Right renal cortex interstitium (tissue), 3 donors: ENCODE data around the gene STT3B. TPM values are rescaled to one million over a fixed set of nuclear protein-coding genes. Genes with fewer than 3 reads are reported as not detected.
"Not testable (repeated sequence)": the region's sequence is repeated elsewhere in the genome, so short reads cannot be mapped to it uniquely, and the experiment has no call there.

Experiments
- DNase-seq, 3 donors: peaks; one replicate each; pipeline ENCODE4 v3.0.0-alpha.2; 2013; ENCODE audit warnings: low read depth in 3 of 3, low spot score in 2 of 3
- polyA plus RNA-seq, 3 donors: library from polyadenylated mRNA; unstranded; fragments of 120-200 nt; gene quantifications; one replicate each; pipeline ENCODE4 v1.2.1, GENCODE V29; 2013; ENCODE audit not compliant: insufficient read length in 3 of 3

The STT3B gene
- 100 to 1,000 TPM; 198 to 208 (median 206) TPM for polyA plus RNA-seq

- peak in 1 of 3 donors; percentile 68 for DNase-seq
Measured at GRCh38 chr3:31532587-31533168, at the start of gene STT3B. TSS of gene STT3B (plus strand) at chr3:31532925. CDS start at chr3:31532999, 74 bp downstream.

DNA sequence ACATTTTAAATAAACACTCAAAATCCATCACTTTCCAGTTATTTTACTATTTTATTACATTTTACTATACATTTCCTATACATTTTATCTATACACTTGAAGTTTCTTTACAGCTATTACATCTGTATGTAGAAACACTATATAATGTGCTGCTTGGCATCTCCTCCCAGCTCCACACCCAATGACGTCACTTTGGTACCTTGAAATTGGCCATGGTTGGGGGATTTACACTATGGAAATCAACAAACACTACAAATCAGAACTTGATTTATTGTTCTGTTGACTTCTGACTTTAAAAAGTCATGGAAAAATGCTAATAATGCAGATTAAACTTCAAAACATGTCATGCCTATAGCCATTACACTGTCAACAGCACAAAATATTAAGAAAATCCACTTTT, 48.9 kb upstream of the STT3B start:
- no peak for DNase-seq

GRCh38 chr3:31485196-31485595, 47.5 kb upstream of the STT3B start:
- DNase-seq, result no peak

- no peak for DNase-seq
Measured at GRCh38 chr3:31486865-31487533, 45.7 kb upstream of the STT3B start.

DNA sequence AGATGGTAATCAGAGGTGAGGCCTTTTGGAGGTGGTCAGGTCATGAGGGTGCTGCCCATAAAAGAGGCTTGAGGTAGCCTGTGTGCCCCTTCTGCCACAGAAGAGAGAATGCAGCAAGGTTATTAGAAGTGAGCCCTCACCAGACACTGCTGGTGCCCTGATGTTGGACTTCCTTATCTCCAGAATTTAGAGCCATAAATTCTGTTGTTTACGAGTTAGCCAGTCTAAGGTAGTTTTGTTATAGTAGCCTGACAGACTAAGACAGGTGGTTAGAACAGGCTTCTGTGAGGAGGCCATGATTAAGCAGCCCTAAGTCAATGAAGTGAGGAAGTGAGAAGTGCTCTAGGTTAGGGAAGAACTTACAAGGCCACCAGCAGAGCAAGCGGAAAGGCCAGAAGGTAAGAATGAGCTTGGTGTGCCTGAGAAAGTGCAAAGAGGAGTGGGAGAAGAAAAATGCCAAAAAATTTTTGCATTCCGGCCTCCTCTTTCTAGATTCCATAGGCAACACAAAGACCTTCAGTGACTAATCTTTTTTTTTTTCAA, 44.2 kb upstream of the STT3B start:
- DNase-seq, result no peak

GRCh38 chr3:31490502-31490901, 42.2 kb upstream of the STT3B start:
- no peak for DNase-seq

DNA sequence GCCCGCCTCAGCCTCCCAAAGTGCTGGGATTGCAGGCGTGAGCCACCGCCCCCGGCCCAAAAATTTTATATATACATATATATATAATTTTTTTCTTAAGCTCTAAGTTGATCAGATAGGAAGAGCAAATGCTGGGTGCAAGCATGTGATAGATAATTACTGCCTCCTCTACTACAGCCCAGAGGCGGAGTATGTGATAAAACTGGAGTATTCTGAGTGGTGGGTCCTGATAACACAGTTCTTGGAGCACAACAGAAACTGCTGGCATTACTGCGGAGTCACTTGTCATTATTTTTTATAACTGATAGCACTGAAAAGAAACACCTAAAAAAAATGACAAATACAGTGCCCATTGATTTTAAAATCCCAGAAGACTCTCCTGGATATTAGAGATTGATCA, 41.1 kb upstream of the STT3B start:
- no peak for DNase-seq

- DNase-seq, result no peak
Measured at GRCh38 chr3:31493149-31493548, 39.6 kb upstream of the STT3B start.

DNA sequence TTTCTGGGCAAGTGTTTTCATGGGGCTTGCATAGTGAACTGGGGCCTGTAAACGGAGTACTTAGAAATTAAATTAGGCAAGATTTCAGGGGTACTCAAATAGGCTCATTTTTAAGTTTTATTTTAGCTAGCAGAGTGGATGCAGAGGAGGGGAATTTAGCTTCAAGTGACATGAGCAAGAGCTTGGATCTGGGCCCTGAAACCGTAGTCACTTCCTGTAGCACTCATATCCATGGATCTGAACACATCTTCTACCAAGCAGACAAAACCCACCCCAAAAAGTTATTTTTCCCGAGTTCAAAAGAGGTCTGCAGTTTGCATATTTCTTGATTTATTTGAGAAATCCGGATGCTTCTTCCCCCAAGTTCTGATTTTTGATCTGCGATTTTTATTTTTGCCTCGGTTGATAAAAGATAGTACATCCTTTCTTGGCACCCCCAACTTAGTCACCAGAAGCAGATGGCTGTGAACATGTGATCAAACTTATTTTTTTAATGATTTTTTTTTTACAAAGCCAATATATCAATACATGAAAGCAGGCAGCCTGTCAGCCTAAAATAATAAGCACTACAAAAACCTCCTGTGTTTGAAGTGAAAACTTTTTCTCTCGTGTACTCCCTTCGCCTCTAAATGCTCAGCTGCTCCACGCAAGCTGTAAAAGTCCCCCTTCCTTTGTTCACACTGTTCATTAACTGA, 36.6 kb upstream of the STT3B start:
- DNase-seq, result no peak

GRCh38 chr3:31498791-31499190, 33.9 kb upstream of the STT3B start:
- DNase-seq, result no peak

- no peak for DNase-seq
Measured at GRCh38 chr3:31499281-31499680, 33.4 kb upstream of the STT3B start.

- no peak for DNase-seq
Measured at GRCh38 chr3:31502803-31503221, 29.9 kb upstream of the STT3B start.

DNA sequence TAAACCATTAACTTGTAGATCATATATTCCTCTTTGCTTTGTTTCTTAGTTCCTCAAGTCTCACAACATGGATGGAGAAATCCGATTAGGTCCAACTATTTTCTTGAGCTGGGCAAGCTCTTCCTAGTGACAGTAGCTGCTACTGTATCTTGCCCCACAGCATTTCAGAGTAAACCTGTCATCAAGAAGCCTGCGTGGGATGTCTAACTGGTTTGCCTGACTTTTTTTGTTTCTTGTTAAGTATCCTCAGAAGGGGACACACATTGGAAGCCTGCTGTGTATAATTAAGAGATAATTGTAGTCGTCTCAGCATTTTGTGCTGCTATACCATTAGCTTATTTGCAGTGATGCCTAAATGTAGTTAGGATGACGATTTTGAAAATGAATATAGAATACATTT, 29.3 kb upstream of the STT3B start:
- DNase-seq, result no peak

GRCh38 chr3:31504230-31504629, 28.5 kb upstream of the STT3B start:
- DNase-seq, result no peak

- no peak for DNase-seq
Measured at GRCh38 chr3:31505371-31506048, 27.2 kb upstream of the STT3B start.

DNA sequence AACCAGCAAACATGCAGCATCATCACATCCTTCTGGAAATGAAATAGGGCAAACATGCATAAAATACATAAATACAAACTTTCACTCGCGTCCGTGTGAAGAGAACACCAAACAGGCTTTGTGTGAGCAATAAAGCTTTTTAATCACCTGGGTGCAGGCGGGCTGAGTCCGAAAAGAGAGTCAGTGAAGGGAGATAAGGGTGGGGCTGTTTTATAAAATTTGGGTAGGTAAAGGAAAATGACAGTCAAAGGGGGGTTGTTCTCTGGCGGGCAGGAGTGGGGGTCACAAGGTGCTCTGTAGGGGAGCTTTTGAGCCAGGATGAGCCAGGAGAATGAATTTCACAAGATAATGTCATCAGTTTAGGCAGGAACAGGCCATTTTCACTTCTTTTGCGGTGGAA, 26.2 kb upstream of the STT3B start:
- DNase-seq, result not testable (repeated sequence)

- no peak for DNase-seq
Measured at GRCh38 chr3:31508452-31509146, 24.1 kb upstream of the STT3B start.

DNA sequence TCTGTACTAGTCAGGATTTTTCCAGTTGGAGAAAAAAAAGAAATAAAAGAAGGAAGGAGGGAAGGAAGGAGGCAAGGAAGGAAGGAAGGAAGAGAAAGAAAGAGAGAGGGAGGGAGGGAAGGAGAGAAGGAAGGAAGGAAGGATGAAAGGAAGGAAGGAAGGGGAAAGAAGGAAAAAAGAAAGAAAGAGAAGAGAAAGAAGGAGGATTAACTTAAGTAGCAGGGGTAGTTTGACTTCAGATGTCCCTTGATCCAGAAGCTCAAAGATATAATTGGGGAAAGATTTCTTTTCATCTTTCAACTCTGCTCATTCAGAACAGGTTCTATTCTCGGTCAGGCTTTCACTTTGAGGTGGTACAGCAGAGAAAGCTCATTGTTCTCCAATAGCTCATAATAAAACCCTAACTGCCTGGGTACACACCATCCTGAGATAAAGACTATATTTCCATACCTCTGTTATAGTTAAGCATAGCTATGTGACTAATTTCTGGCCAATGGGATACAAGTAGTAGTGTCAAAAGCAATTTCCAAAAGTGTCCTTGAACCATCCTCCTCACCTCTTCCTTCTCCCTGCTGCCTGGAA, 23.5 kb upstream of the STT3B start:
- DNase-seq, result no peak

GRCh38 chr3:31514570-31514969, 18.2 kb upstream of the STT3B start:
- DNase-seq, result no peak
